HG02970 (cell line): ENCODE measurements around the gene KCNH3.
"Not testable (repeated sequence)": the region's sequence is repeated elsewhere in the genome, so short reads cannot be mapped to it uniquely, and the experiment has no call there.

ENCODE experiments used
- ATAC-seq: cut with Tn5 transposase; IDR thresholded peaks from one replicate; pipeline ENCODE4 v1.9.1; 2021; ENCODE audit warnings: mild to moderate bottlenecking, moderate library complexity, moderate number of reproducible peaks; ENCODE audit not compliant: unreplicated experiment, low FRiP score

KCNH3 gene

DNA sequence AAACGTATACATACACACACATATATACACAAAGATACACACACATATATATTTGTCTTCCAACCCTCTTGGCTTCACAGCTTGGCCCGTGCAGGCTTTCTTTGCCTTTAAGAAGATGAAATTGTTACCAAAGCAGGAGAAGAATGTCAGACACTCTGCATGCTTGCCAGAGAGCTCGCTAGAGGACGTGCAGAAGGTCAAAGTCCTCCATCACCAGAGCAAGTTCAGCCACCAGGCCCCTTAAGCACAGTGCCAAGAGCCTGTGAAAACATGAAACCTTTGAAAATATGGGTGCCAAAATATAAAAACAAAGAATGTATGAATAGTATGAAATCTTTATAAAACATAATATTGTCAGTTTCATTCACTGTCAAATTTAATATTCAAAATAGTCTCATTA is 44.0 kb downstream of the KCNH3 start:
- no peak for ATAC-seq

- no peak for ATAC-seq
Measured at GRCh38 chr12:49583366-49584094, 44.7 kb downstream of the KCNH3 start.

- ATAC-seq = no peak
Measured at GRCh38 chr12:49584591-49584990, 45.8 kb downstream of the KCNH3 start.

- ATAC-seq = no peak
Measured at GRCh38 chr12:49585477-49586459, 46.9 kb downstream of the KCNH3 start.

DNA sequence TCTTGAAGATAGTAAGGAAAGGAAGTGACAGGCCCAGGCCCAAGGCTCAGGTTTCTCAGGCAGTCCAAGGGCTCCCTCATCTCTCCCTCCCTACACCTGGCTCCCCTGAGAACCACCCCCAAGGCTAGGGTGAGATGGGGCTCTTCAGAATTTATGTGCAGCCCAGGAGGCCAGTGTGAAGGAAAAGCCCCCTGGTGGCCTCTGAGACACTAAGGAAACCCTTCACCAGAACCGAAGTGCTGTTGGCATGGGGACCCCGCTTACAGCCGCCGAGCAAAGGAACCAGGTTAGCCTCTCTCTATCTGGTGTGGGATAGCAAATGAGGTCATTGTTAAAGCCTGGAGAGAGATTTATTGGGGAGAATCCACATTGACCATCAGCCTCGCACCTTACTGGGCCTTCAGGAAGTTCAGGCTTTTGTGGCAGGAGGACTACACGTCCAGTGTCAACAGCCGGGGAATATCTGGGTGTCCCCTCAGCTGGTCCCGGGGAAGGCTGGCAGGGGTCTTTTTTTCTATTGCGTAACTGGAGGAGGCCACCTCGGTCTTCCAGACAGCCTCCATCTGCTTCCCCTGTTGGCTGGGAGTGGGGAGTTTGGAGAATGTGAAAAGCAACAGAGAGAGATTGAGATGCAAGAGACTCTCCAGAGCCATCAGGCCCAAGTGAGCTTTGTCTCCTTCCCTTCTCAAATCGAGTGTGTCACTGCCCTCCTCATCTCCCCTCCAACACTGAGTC is 48.5 kb downstream of the KCNH3 start:
- ATAC-seq = no peak

- ATAC-seq = no peak
Measured at GRCh38 chr12:49588281-49588680, 49.5 kb downstream of the KCNH3 start.

DNA sequence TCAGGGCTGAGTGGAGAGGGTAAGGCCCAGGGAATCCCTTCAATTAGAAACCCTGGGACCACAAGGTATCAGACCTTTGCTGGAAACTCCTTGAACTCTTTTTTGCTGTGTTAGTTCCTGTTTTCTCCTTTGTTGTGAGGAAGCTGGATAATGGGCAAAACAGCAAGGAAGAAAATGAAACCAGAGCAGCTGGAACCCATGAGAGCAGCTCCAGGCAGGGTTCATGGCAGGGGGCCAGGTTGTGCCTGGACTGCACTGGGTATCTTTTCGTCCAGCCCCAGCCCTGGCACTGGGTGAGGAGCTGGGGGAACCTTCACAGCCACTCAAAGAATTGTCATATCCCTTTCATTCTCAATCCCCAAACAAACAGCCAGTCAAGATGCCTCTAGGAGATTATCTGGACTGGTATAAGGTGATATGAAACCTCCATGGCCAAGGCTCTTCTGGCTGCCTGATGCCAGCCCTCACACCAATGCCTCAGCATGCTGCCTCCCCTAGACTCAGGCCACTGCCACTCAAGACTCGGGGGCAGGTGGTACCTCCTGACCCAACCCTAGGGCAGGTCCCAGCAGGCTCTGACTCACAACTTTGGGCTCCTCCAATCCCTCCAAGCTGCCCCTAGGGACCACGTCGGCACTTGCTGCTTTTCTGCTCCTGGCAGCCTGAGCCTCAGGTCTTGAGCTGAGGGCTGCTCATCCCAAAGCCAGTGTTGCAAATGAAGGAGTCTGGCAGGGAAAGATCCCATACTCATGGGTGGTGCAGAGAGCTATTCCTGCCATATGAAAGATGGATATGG is 50.1 kb downstream of the KCNH3 start:
- no peak for ATAC-seq

GRCh38 chr12:49598527-49598926 is 59.7 kb downstream of the KCNH3 start:
- no peak for ATAC-seq

DNA sequence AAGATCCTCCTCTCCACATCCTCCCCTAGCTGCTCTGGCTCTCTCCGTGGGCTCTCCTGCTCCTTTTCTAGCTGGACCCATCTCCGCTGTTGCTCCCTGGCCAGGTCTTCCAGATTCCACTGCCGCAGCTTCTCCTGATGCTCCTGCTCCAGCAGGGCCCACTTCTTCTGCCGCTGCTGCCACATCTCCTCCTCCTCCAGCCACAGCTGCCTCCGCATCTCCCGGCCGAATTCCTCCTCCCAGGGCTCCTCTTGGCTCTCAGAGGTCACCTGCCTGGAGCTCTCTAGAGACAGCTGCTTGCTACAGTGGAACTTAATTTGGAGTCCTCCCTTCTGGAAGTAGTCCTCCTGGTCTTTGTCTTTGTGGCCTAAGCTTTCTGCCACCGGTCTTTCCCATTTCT is 61.1 kb downstream of the KCNH3 start:
- ATAC-seq = no peak

- no peak for ATAC-seq
Measured at GRCh38 chr12:49603721-49604120, 64.9 kb downstream of the KCNH3 start.

GRCh38 chr12:49604856-49605255 is 66.0 kb downstream of the KCNH3 start:
- no peak for ATAC-seq

DNA sequence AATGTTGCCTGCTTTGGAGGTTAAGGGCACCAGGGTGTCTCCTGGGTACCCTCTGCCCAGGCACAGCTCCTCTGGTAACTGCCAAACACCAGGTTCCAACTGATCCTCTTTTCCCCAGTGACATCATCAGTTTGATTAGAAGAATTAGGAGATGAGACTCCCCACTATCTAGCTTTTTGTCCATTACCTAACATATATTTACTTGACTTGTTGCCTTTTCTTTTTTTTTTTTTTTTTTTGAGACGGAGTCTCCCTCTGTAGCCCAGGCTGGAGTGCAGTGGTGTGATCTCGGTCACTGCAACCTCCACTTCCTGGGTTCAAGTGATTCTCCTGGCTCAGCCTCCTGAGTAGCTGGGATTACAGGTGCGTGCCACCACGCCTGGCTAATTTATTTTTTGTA is 66.7 kb downstream of the KCNH3 start, which contains the start of gene FAM186B:
TSS of gene FAM186B (minus strand) at position 101 of the 400 bp plus-strand sequence. CDS start 162 bp downstream, outside the sequence.
- not testable (repeated sequence) for ATAC-seq
